KOPT-K1 (cell line): Measurements from ENCODE around the gene SLC22A17.
"Not testable (repeated sequence)": the region's sequence is repeated elsewhere in the genome, so short reads cannot be mapped to it uniquely, and the experiment has no call there.

Experiments
- H3K27ac ChIP-seq: fragments of 200-600 bp; sonication (generic); 2 replicates; pipeline ENCODE4 v1.5.1; 2016; ENCODE audit warnings: antibody characterized with exemption, mild to moderate bottlenecking, low read depth, low read length; ENCODE audit not compliant: poor library complexity, severe bottlenecking
- H3K36me3 ChIP-seq: fragments of 200-600 bp; sonication (generic); 2 replicates; pipeline ENCODE4 v1.5.1; 2017; ENCODE audit warnings: antibody characterized with exemption, mild to moderate bottlenecking, low read length, moderate library complexity; ENCODE audit not compliant: insufficient read depth
- H3K9me3 ChIP-seq: fragments of 200-600 bp; sonication (generic); 2 replicates; pipeline ENCODE4 v1.5.1; 2017; ENCODE audit warnings: antibody characterized with exemption, low read length, mild to moderate bottlenecking; ENCODE audit not compliant: insufficient read depth, poor library complexity, severe bottlenecking

SLC22A17 gene

GRCh38 chr14:23346693-23347405 lies 5.8 kb downstream of the SLC22A17 start:
- peaks cover 8% of the 10 kb centered on the region for H3K9me3 ChIP-seq
- H3K27ac ChIP-seq: no peak overlapping the region
- no peaks in the 10 kb centered on the region for H3K36me3 ChIP-seq

- H3K36me3 ChIP-seq: no peaks in the 10 kb centered on the region
- no peak overlapping the region for H3K27ac ChIP-seq
- H3K9me3 ChIP-seq: peaks cover 9% of the 10 kb centered on the region
Measured at GRCh38 chr14:23345987-23346692, 6.5 kb downstream of the SLC22A17 start.

- H3K27ac ChIP-seq: no peak overlapping the region
- H3K36me3 ChIP-seq: no peaks in the 10 kb centered on the region
- H3K9me3 ChIP-seq: peaks cover 23% of the 10 kb centered on the region
Measured at GRCh38 chr14:23344481-23344880, 8.2 kb downstream of the SLC22A17 start.

- no peak overlapping the region for H3K27ac ChIP-seq
- no peaks in the 10 kb centered on the region for H3K36me3 ChIP-seq
- H3K9me3 ChIP-seq: peaks cover 38% of the 10 kb centered on the region
Measured at GRCh38 chr14:23339506-23340268, 13.0 kb downstream of the SLC22A17 start.

GRCh38 chr14:23335623-23336022 lies 17.1 kb downstream of the SLC22A17 start:
- no peaks in the 10 kb centered on the region for H3K36me3 ChIP-seq
- H3K9me3 ChIP-seq: peaks cover 26% of the 10 kb centered on the region
- no peak overlapping the region for H3K27ac ChIP-seq

- Histone ChIP-seq H3K9me3 (no peaks in the 10 kb centered on the region), H3K36me3 (peaks cover 41% of the 10 kb centered on the region), H3K27ac (no peak overlapping the region)
Measured at GRCh38 chr14:23327947-23328744, 24.5 kb downstream of the SLC22A17 start.

GRCh38 chr14:23326491-23327332 lies 26.0 kb downstream of the SLC22A17 start:
- Histone ChIP-seq H3K36me3 (peaks cover 46% of the 10 kb centered on the region), H3K27ac (no peak overlapping the region), H3K9me3 (no peaks in the 10 kb centered on the region)

GRCh38 chr14:23325746-23326145 lies 26.9 kb downstream of the SLC22A17 start:
- not testable (repeated sequence) for H3K27ac ChIP-seq, H3K9me3 ChIP-seq
- H3K36me3 ChIP-seq: peaks cover 46% of the 10 kb centered on the region

GRCh38 chr14:23324993-23325392 lies 27.7 kb downstream of the SLC22A17 start:
- Histone ChIP-seq H3K27ac (no peak overlapping the region), H3K9me3 (no peaks in the 10 kb centered on the region), H3K36me3 (peaks cover 46% of the 10 kb centered on the region)

GRCh38 chr14:23324455-23324846 lies 28.2 kb downstream of the SLC22A17 start:
- Histone ChIP-seq H3K27ac (no peak overlapping the region), H3K36me3 (peaks cover 46% of the 10 kb centered on the region), H3K9me3 (no peaks in the 10 kb centered on the region)

GRCh38 chr14:23323838-23324454 lies 28.7 kb downstream of the SLC22A17 start:
- H3K9me3 ChIP-seq: no peaks in the 10 kb centered on the region
- no peak overlapping the region for H3K27ac ChIP-seq
- H3K36me3 ChIP-seq: peaks cover 46% of the 10 kb centered on the region

- Histone ChIP-seq H3K9me3 (no peaks in the 10 kb centered on the region), H3K36me3 (peaks cover 46% of the 10 kb centered on the region), H3K27ac (peak overlapping the region; percentile 74)
Measured at GRCh38 chr14:23322568-23323517, 29.8 kb downstream of the SLC22A17 start.
